ENCODE results near the gene NSD2. TPM values are rescaled to one million over a fixed set of nuclear protein-coding genes. Genes with fewer than 3 reads are reported as not detected.

The NSD2 gene
- polyA plus RNA-seq, 3 donors = 80.1 to 85.2 (median 81.7) TPM

DNA sequence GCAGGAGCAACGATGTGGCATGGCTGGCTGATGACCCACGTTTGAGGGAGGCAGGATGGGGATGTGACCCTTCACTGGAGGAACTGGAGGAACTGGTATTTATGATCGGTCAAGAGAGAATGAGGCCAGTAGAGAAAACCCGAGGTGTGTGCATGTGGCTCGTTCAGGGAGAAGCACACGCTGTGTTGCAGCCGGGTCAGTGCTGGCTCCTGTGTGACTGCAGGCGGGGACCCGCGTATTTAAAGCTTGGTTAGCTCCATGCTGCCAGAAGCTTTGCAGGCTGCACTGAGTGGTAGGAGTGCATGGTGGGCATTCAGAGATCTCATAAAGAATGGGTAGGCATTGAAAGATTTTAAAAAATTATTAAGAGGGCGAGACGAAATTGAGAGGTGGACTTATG lies 85.4 kb downstream of the NSD2 start:
- no peak for DNase-seq (ENCODE audit: extremely low read depth in 1 of 11, low read depth in 9 of 11, low spot score in 4 of 11)

DNA sequence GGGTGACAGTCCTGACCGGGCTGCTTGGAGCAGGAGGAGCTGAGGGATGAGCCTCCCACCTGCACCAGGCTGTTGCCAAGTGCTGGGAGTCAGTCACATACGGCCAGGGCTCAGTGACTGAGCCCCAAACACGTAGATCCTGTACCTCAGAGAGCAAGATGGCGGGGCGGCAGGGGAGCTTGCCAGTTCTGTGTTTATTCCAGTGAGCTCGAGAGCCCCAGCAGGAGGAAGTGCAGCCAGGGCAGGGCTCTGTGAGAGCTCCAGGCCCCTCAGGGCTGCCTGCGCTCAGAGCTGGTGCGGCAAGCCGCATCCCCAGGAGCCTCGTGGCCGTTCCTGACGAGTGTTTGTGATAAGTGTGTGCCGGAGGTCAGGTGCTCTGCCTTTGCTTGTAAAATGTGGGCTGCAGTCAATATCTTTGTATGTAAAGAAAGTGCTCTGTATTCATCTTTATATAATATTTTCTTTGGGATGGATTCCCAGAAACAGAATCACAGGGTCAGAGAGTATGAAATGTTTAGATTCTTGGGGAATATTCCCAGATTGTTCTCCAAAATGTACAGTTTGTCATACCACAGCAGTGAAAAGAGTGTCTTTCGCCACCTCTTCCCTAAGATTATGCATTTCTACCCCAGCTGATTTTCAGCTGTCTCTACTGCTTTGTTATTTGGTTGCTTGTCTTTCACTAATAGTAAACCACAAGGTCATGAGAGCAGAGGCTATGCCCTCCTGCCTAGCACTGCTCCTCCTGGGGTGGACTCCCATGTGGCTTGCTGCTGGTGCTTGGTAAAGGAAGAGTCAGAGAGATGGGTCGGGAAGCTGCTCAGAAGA lies 87.3 kb downstream of the NSD2 start:
- DNase-seq (ENCODE audit: extremely low read depth in 1 of 11, low read depth in 9 of 11, low spot score in 4 of 11) = no peak

DNA sequence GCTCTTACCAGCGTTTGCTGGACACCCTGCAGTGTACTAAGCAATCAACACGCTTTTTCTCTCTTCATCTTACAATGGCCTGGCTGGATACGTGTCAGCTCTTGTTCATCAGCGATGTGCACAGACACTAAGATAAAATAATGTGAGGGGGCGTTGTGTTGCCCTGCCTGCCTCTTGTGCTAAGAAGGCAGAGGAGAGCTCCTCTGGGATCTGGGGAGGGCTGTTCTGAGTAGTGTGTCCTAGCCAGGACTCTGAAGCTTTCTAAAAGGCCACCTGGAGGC lies 87.9 kb downstream of the NSD2 start:
- no peak for DNase-seq (ENCODE audit: extremely low read depth in 1 of 11, low read depth in 9 of 11, low spot score in 4 of 11)

DNA sequence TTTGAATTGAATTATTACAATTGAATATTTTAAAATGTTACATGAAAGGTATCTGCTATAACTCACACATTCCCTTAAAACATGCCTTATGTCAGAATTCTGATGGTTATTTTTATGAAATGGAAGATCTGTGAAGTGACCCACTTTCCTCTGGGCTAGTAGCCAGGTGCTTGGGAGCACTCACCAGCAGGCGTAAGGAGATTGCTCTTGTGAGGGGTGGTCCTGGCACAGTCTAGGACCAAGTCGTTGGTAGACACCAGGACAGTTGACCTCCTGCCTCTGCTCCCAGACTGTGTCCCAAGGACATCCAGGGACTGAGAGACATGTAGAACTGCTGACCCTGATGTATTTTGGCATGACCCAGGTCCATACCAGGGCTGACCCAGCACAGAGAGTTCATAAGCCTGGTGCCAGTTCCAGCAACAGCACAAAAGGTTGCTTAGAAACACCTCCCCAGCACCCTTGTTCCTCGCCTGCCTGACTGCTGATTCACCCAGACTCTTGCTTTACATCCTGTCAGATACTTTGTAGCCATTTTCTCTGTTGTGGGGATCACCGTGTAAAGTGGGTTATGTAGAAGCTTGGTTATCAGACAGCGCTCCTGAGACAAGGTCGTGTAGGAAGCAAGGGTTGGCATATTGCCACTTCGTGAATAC lies 89.1 kb downstream of the NSD2 start:
- DNase-seq (ENCODE audit: extremely low read depth in 1 of 11, low read depth in 9 of 11, low spot score in 4 of 11) = no peak

DNA sequence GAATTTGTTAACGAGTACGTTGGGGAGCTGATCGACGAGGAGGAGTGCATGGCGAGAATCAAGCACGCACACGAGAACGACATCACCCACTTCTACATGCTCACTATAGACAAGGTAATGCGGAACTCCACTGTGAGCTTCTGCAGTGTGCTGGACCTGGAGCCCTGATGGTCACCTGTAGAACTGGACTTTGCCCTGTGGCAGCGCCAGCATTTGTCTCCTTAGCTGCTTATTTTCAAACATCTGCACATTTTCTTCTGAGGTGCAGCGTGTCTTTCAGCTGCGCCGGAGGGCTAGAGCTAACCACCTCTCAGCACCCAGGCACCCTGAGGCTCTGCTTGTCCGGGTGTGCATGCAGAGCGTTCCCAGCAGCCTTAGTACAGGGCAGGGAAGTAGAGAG lies 89.8 kb downstream of the NSD2 start:
- DNase-seq (ENCODE audit: extremely low read depth in 1 of 11, low read depth in 9 of 11, low spot score in 4 of 11) = no peak

DNA sequence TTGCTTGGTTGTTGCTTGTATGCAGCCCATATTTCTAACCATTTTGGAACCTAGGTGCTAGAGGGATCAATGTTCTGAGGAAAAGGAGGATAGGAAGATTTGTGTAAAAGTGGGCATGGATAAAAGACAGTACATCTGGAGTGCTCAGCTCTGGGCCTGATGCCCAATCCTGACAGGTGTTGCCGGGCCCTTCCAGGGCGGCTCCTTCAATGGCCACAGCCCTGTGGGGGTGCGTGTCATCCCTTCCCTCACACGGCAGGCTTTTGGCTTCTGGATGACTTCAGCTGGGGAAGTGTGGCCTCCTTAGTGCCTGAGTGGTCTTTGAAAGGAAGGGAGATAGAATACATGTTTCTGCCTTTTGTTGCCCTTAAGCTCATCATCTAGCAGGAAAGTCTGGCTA lies 90.4 kb downstream of the NSD2 start:
- no peak for DNase-seq (ENCODE audit: extremely low read depth in 1 of 11, low read depth in 9 of 11, low spot score in 4 of 11)

DNA sequence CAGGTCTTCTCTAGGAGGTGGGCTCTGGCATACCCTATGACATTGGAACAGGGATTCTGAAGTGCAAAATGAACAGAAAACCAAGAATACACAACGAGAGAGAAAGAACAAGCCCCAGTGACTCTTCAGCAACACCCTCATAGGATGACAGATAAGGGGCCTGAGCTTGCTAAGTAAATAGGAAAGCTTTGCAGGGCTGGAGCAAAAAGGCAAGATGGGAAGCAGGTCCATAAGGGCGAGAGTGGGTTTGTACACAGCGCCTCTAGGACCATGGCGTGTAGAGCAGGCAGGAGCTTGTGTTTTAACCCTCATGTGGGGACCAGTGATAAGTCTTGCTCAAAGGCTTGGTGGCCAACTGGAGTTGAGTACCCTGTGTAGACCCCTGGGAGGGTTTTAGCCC lies 91.8 kb downstream of the NSD2 start:
- no peak for DNase-seq (ENCODE audit: extremely low read depth in 1 of 11, low read depth in 9 of 11, low spot score in 4 of 11)

DNA sequence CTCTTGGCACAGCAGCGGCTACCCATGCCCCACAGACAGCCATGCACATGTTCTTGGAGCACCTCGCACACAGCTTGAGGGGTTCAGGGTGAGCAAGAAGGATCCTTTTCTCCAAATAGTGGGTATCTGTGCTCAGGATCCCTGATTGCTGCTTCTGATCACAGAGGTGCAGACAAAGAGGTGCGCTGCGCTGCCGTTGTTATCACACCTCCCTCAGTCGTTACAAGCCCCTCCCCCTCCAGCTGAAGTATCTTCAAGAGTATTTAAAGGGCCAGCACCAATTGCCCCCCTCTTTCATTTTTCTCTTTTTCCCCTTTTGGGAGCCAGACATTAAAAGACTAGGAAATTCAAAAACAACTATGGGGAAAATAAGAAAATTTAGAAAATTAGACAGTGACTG lies 93.2 kb downstream of the NSD2 start:
- no peak for DNase-seq (ENCODE audit: extremely low read depth in 1 of 11, low read depth in 9 of 11, low spot score in 4 of 11)

DNA sequence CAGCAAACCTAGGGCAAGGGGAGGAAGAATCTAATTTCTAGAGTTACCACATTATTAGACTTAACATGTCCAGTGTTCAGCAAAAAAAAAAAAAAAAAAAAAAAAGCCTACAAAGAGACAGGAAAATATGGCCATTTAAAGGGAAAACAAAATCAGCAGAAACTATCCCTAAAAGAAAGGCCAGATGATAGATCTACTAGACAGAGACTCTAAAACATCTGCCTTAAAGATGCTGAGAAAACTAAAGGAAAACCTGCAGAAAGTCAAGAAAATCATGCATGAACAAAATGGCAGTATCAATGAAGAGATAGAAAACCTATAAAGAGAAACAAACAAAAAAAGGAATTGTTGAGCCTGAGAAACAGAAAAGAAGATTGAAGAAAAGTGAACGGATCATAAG lies 93.8 kb downstream of the NSD2 start:
- DNase-seq (ENCODE audit: extremely low read depth in 1 of 11, low read depth in 9 of 11, low spot score in 4 of 11) = no peak

DNA sequence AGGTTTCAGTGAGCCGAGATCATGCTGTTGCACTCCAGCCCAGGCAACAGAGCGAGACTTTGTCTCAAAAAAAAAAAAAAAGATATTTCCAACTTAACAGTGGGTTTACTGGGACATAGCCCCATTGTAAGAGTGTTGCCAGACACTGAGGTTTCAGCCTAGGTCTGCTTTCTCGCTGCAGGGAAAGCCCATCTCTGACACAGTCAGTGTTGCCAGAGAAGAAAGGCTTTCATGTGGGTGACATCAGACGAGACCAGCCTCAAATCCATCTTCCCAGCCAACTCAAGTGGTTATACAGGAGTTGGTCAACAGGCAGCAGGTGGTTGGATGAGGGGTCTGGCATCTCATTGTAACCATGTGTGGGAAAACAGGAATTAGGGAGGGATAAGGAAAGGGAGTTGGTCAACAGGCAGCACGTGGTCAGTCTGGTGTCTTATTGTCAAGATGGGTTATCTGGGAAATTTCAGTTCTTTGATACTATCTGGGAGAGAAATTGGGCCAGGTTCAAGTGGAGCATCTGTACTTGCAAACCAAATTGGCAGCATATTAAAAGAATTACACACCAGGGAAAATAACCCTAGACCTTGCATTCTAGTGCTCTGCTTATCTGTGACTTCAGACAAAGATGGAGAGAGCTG lies 96.4 kb downstream of the NSD2 start:
- no peak for DNase-seq (ENCODE audit: extremely low read depth in 1 of 11, low read depth in 9 of 11, low spot score in 4 of 11)

DNA sequence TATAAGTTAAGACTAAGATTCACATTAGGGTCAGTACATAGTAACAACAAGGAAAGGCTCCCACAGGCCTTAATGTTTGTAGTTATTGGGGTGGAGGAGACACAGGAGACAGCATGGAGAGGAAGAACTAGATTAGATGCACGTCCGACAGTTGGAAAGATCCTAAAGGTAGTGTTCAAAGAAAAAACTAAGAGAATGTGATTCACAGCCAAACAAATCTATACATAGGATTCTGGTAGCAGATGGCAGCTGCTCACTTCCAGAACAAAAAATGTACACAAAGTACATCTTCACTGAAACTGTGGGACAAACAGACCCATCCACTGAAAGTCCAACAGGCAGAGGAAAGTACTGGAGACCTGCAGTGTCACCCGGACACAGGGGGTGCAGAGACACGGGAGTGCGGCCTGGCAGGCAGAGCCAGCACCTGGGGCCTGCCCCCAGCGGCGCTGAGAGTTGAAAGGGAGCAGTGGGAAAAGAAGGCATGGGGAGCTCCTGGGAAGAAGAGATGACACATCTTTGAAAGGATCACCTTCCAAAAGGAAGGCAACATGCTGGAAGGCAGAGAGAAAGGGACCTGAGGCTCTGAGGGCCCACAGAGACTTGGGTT lies 97.6 kb downstream of the NSD2 start:
- DNase-seq (ENCODE audit: extremely low read depth in 1 of 11, low read depth in 9 of 11, low spot score in 4 of 11) = no peak

DNA sequence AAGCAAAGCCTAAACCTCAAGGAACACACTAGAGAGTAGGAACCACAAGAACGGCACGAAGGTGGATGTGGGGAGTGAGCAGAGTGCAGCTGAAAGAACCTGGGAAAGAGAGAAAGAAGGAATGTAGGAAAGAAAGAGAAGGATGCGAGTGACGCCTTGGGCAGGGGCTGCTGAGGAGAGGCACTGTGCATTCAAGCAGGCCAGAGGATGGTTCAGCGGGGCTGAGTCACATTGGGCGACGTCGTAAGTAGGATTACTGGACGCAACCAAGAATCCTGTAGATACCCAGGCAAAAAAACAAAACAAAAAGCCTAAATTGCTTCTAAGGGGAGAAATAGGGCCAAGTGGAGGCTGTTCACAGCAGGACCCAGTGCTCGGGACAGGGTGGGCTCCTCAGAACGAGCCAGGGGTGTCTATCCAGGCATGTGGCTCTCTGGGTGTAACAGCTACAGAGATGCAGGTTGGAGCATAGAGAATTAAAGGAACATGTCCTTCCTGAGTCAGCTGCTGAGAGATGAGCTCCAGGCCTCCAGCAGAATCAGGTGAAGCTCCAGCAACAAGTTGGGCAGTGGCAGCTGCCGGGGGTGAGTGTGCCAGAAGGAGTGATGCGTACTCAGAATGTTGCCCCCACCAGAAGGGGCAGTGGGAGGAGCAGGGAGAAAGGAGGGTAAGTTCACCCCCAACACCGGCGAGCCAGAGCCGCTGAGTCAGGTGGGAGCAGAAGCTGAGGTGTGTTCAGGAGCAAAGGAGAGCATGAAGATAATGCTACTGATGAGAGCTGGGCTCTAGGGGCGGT lies 98.9 kb downstream of the NSD2 start:
- DNase-seq (ENCODE audit: extremely low read depth in 1 of 11, low read depth in 9 of 11, low spot score in 4 of 11) = no peak

DNA sequence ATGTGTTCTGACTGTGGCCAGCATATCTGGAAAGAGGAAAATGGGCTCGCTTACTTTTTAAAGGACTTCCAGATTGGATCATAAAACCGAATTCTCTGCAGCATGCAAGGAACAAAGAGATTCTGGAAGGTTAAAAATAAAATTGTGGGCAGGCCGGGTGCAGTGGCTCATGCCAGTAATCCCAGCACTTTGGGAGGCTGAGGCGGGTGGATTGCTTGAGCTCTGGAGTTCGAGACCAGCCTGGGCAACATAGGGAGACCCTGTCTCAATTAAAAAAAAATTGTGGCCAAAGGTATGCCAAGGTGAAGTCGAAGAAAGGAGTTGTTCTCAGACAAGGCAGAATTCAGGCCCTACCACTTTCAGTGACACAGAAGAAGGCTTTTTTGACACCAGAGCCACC lies 99.7 kb downstream of the NSD2 start:
- no peak for DNase-seq (ENCODE audit: extremely low read depth in 1 of 11, low read depth in 9 of 11, low spot score in 4 of 11)

DNA sequence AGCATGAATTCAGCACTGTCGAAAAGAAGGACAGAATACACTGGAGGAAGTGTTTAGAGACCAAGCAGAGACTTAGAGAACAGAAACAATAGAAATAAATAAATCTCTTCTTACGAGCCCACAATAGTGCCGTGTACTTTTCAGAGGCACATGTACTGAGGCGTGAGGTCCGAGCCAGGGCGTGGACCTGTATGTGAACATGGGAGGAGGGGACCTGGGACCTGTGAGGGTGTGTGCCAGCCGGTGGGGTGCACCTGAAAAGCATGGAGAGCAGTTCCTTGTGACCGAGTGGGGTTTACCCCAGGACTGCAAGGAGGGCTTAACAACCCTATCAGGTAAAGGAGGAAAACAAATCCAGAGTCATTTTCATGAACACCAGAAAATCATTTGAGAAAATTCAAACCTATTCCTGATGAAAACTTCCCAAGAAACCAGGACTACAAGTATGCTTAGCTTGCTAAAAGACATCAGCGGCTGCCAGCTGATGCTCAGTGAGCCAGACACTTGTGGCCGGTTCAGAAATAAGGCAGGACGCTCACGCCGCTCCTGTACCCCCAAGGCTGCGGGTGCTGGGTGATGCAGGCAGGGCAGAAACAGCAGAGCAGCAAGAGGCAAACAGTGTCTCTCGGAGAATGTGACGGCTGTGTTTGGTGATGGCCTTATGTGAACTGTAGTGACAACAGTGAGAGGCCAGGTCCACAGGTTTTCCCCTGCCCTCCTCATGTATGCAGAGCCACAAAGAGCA lies 100.4 kb downstream of the NSD2 start:
- DNase-seq (ENCODE audit: extremely low read depth in 1 of 11, low read depth in 9 of 11, low spot score in 4 of 11) = no peak

DNA sequence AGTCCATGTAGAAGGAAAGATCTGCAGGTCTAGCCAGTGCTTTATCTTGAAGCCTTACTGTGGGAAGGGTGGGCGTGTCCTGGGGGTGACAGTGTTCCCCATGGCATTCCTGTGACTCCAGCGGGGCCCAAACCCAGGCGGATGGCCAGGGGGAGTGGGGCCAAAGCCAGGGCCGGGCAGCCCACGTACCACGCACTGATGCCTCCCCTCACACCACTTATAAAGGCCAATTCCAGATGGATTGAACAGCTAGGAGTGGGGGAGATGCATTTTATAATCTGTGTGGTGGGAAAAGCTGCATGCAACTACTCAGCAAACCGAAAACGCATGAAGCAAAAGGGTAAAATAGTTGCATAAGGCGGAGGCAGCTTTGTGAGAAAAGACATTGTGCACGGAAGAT lies 101.2 kb downstream of the NSD2 start:
- DNase-seq (ENCODE audit: extremely low read depth in 1 of 11, low read depth in 9 of 11, low spot score in 4 of 11) = no peak

DNA sequence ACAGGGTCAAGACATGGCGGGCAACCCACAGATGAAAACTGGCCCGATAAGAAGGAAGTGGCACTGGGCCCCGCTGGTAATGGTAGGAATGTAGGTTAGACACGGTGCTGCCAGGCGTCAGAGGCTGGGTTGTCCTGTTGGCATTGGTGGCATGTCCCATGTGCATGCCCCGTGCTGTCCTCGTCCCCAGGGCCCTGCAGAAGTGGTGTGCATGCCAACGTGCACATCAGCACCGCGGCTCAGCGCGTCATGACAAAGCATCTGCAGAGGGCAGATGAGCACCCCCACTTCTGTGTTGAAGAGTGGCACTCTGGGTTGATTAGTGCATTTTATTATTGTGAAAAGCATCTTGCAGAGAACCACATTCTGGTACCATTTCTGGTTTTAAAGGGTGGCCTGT lies 102.0 kb downstream of the NSD2 start:
- no peak for DNase-seq (ENCODE audit: extremely low read depth in 1 of 11, low read depth in 9 of 11, low spot score in 4 of 11)

DNA sequence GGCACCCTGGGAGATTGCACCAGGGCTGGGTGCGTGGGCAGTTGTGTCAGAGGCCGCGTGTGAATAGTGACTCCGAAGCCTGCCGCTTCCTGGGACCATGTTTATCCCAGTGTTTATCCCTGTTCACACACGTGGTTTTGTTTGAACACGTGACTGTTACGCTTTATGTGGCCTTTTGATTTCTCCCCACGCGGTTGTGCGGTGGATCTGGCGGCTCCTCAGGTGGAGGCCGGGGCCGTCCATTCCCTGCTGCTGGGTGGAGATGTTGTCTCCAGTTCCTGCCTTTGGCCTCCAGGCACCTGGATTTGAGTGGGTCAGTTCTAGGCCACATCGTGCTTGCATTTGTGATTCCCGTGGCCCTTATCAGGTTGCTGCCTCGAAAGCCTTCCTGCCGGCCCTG lies 102.5 kb downstream of the NSD2 start:
- no peak for DNase-seq (ENCODE audit: extremely low read depth in 1 of 11, low read depth in 9 of 11, low spot score in 4 of 11)

DNA sequence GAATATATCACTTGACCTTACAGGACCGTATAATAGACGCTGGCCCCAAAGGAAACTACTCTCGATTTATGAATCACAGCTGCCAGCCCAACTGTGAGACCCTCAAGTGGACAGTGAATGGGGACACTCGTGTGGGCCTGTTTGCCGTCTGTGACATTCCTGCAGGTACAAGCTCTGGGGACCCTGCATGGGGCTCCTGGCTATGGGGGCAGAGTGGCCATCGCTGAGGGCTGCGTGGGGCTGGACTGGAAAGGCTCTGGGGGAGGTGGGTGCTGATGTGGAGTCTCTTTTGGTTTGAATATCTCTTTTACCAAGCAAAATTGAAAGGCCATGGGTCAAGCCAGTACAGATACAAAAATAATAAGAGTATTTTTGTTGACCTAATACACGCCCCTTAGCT lies 103.6 kb downstream of the NSD2 start:
- DNase-seq (ENCODE audit: extremely low read depth in 1 of 11, low read depth in 9 of 11, low spot score in 4 of 11) = no peak

DNA sequence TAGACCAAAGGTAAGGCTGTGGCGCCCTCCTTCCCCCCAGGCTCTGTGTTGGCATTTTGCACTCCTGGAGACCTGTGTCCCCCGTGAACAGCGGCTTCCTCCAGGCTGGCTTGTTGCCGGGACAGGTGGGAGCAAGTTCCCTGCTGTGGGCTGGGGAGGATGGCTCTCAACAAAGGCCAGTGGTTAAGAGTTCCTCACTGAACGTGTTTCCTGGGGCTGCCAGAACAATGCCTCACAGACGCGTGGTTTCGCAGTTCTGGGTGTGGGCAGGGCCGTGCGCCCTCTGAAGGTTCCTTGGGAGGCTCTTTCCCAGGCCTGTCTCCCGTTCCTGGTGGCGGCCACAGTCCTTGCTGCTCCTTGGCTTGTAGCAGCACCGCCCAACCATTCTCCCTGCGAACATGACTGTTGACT lies 104.2 kb downstream of the NSD2 start:
- no peak for DNase-seq (ENCODE audit: extremely low read depth in 1 of 11, low read depth in 9 of 11, low spot score in 4 of 11)

Data from renal cortex interstitium (tissue), 11 donors.